Body of pancreas (tissue), 4 donors: Measurements from ENCODE around the gene SAFB2. TPM values are rescaled to one million over a fixed set of nuclear protein-coding genes. Genes with fewer than 3 reads are reported as not detected.

ENCODE experiments used
- ATAC-seq: fragments of 150-250 bp; one replicate; pipeline ENCODE4 v1.9.1; 2016
- DNase-seq, 4 donors: peaks; one replicate each; pipeline ENCODE4 v3.0.0-alpha.2; 2019
- H3K27ac ChIP-seq, 4 donors: fragments of 200-600 bp; sonication (generic); 1 replicate in 3 of 4; 2 replicates in 1 of 4; pipeline versions ENCODE4 v1.5.1 to v1.6.1; 2016 to 2019; ENCODE audit warnings: mild to moderate bottlenecking in 1 of 4, mixed read lengths in 1 of 4, moderate library complexity in 1 of 4
- H3K27me3 ChIP-seq, 2 donors: fragments of 200-600 bp; sonication (generic); one replicate each; pipeline ENCODE4 v1.6.0; 2016; ENCODE audit warnings: mild to moderate bottlenecking in 1 of 2
- H3K36me3 ChIP-seq, 2 donors: fragments of 200-600 bp; sonication (generic); replicated peaks in 1 of 2; 2 replicates each; pipeline ENCODE4 v1.5.1; 2016; ENCODE audit warnings: low read depth in 2 of 2; ENCODE audit not compliant: insufficient read depth in 1 of 2
- H3K4me1 ChIP-seq: fragments of 200-600 bp; sonication (generic); one replicate; pipeline ENCODE4 v1.6.0; 2016
- H3K4me3 ChIP-seq, 2 donors: fragments of 200-600 bp; sonication (generic); 1 replicate in 1 of 2; 2 replicates in 1 of 2; pipeline ENCODE4 v1.5.1; 2016 to 2019
- H3K9me3 ChIP-seq, 3 donors: fragments of 200-600 bp; sonication (generic); 1 replicate in 2 of 3; 2 replicates in 1 of 3; pipeline ENCODE4 v1.5.1; 2016
- POLR2A ChIP-seq, 3 donors: fragments of 450-650 bp; IDR thresholded peaks; one replicate each; pipeline ENCODE4 v1.6.1; 2016; ENCODE audit warnings: antibody characterized with exemption in 3 of 3, mild to moderate bottlenecking in 2 of 3
- WGBS, 2 donors: methylation state at CpG; one replicate each; pipeline ENCODE4 v1.1.5; 2017; 5-methylcytosine and 5-hydroxymethylcytosine counted together
- intact Hi-C: fragments of 100-400 bp; cut with DNase I; formaldehyde crosslinking; loops from one replicate; pipeline ENCODE4 v1.15.1; 2023
- total RNA-seq, 2 donors: library from RNA; depleted of rRNA; stranded (reverse); fragments of >200 nt; gene quantifications; one replicate each; pipeline ENCODE4 v1.1.0, GENCODE V29; 2016
- TF ChIP-seq, protein P1 (sequence below), 7 experiments: fragments of 450-650 bp in 4 of 7; fragments of 200-600 bp in 3 of 7; sonication (generic) in 3 of 7; IDR thresholded peaks; one replicate each; pipeline ENCODE4 v1.5.1; 2016 to 2019; ENCODE audit warnings: antibody characterized with exemption in 7 of 7

The SAFB2 gene
- 100 to 1,000 TPM in 1 of 2 donors, 10 to 100 TPM in 1; 38.7 to 104 TPM for total RNA-seq

DNA sequence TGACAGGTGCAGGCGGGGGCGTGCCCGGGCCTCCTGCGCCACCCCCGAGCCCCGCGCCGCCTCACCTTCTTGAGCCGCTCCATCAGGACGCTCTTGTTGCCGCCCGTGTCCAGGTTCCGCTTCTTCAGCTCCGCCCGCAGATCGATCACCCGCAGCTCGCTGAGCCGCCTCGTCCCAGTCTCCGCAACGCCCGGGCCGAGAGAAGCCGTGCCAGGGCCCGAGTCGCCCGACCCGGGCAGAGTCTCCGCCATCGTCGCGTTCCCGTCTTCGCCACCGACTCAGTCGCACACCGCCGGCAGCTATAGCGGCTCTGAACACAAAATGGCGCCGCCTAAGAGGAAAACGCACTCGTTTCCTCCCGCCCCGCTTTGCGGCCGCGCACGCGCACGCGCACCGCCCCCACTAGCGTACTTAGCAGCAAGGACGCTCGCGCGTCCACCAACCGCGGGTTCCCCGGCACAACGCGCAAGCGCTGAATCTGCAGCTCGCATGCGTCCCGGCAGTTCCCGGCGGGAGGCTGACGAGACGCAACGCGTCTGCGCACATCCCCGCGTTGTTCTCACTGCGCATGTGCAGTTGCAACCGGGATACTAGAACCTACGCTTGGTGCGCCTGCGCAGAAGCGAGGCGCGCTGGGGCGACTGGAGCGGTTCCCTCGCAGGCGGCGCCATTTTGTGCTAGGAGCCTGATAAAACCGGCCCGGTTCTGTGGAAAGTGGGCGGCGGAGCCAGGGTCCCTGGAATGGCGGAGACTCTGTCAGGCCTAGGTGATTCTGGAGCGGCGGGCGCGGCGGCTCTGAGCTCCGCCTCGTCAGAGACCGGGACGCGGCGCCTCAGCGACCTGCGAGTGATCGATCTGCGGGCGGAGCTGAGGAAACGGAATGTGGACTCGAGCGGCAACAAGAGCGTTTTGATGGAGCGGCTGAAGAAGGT, at the start of gene SAFB2, which contains the start of gene SAFB:
SAFB2 (minus strand) TSS at position 312 of the 932 bp plus-strand sequence; CDS start at position 251, 61 bp downstream.
SAFB (plus strand) TSS at position 619 of the 932 bp plus-strand sequence; CDS start at position 742, 123 bp downstream.
- H3K4me3 ChIP-seq = peak within 1 kb of the TSS; percentile 96 to 97
- intact Hi-C loops = no loop called here
- ATAC-seq = peak; percentile 97
- peak; percentile 99 to 100 (median 100) for DNase-seq
- WGBS, 2 donors = 0% methylated on average over 7 to 116 of the region's 116 CpGs
- no peaks in the 10 kb centered on the region for H3K27me3 ChIP-seq
- TF ChIP-seq, protein P1, sequence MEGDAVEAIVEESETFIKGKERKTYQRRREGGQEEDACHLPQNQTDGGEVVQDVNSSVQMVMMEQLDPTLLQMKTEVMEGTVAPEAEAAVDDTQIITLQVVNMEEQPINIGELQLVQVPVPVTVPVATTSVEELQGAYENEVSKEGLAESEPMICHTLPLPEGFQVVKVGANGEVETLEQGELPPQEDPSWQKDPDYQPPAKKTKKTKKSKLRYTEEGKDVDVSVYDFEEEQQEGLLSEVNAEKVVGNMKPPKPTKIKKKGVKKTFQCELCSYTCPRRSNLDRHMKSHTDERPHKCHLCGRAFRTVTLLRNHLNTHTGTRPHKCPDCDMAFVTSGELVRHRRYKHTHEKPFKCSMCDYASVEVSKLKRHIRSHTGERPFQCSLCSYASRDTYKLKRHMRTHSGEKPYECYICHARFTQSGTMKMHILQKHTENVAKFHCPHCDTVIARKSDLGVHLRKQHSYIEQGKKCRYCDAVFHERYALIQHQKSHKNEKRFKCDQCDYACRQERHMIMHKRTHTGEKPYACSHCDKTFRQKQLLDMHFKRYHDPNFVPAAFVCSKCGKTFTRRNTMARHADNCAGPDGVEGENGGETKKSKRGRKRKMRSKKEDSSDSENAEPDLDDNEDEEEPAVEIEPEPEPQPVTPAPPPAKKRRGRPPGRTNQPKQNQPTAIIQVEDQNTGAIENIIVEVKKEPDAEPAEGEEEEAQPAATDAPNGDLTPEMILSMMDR (IDR thresholded peaks at IDR 0.05) = no peak
- TF ChIP-seq POLR2A (IDR thresholded peaks at IDR 0.05) = peak; percentile 89 to 96 (median 95)
- H3K9me3 ChIP-seq = no peaks in the 10 kb centered on the region
- H3K4me1 ChIP-seq = peaks cover 64% of the 10 kb centered on the region
- peak within 1 kb of the TSS; percentile 87 to 96 (median 95) for H3K27ac ChIP-seq
- H3K36me3 ChIP-seq = peaks cover 1 to 4% of the 10 kb centered on the region in 2 donors

DNA sequence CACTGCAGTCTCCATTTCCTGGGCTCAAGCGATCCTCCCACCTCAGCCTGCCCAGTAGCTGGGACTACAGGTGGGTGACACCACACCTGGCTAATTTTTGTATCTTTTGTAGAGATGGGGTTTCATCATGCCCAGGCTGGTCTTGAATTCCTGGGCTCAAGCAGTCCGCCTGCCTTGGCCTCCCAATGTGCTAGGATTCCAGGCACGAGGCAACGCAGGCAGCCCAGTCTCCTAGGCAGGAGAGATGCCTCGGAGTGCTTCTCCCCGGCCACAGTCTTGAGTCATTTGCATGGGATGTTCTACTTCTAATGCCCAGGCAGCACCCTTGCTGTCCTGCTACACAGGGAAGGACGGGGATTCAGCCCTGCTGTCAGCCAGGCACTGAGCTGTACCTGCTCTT, 49.0 kb upstream of the SAFB2 start:
- H3K9me3 ChIP-seq = no peaks in the 10 kb centered on the region
- no peaks in the 10 kb centered on the region for H3K4me1 ChIP-seq
- H3K27me3 ChIP-seq = no peaks in the 10 kb centered on the region
- no peak for TF ChIP-seq POLR2A (IDR thresholded peaks at IDR 0.05)
- TF ChIP-seq, protein P1 (IDR thresholded peaks at IDR 0.05) = no peak
- intact Hi-C loops = no loop called here
- DNase-seq (no peak), ATAC-seq (no peak)
- no peak overlapping the region for H3K27ac ChIP-seq
- no peak overlapping the region for H3K4me3 ChIP-seq
- peaks cover 8 to 19% of the 10 kb centered on the region in 2 donors for H3K36me3 ChIP-seq
- 90 to 98% methylated on average over 6 to 7 of the region's 7 CpGs for WGBS, 2 donors

DNA sequence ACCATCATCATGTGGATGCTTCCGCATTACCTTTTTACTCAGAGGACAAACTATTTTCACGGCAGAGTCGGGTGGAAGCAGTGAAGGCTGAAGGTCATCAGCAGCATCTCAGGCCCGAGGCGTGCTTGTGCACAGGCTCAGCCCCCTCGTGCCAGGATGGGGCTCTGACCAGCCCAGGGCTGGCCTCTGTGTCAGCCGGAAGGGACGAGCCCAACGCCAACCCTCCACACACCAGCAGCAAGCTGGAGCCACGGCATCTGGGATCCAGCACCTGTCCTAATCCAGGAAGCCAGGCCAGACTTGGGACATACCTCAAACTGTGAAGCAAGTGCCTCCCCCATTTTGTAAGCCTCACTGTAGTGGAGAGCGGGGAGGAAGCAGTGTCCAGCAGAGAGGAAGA, 46.6 kb upstream of the SAFB2 start:
- Histone ChIP-seq H3K9me3 (no peaks in the 10 kb centered on the region), H3K4me1 (no peaks in the 10 kb centered on the region), H3K4me3 (no peak overlapping the region), H3K27ac (no peak overlapping the region), H3K27me3 (no peaks in the 10 kb centered on the region), H3K36me3 (peaks cover 15 to 37% of the 10 kb centered on the region in 2 donors)
- 82 to 86% methylated on average over 8 to 11 of the region's 11 CpGs for WGBS, 2 donors
- no peak for DNase-seq
- TF ChIP-seq POLR2A (IDR thresholded peaks at IDR 0.05) = no peak
- TF ChIP-seq, protein P1 (IDR thresholded peaks at IDR 0.05) = no peak
- intact Hi-C loops = no loop called here
- no peak for ATAC-seq

DNA sequence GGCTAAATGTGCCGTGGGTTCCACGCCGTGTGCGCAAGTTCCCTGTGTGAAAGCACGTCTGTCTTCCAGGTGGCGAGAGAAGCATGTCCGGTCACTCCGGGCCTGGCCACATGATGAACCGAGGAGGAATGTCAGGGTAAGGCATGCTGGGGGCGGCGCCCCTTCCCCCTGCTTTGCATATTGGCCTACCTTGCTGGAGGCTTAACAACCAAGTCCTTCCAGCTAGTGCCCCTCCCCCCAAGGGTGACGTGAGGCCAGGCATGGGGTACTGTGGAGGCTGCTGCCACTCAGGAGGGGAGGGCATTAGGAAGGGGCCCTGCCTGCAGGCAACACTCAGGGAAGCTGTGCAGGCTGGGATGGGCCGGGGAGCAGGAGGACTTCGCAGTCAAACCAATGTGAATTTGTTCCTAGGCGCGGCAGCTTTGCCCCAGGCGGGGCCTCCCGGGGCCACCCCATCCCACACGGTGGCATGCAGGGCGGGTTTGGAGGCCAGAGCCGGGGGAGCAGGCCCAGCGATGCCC, 45.2 kb upstream of the SAFB2 start:
- Histone ChIP-seq H3K9me3 (no peaks in the 10 kb centered on the region), H3K27ac (no peak overlapping the region), H3K4me3 (no peak overlapping the region), H3K36me3 (peaks cover 23 to 50% of the 10 kb centered on the region in 2 donors), H3K27me3 (no peaks in the 10 kb centered on the region), H3K4me1 (no peaks in the 10 kb centered on the region)
- ATAC-seq = no peak
- DNase-seq = no peak
- TF ChIP-seq, protein P1 (IDR thresholded peaks at IDR 0.05) = no peak
- TF ChIP-seq POLR2A (IDR thresholded peaks at IDR 0.05) = no peak
- intact Hi-C loops = no loop called here
- 86 to 88% methylated on average over 9 to 21 of the region's 22 CpGs for WGBS, 2 donors
